H1 (cell line): ENCODE results near the gene PPP1R1A.

Experiments used
- BRCA1 ChIP-seq: IDR thresholded peaks from 2 replicates; pipeline ENCODE4 v1.6.1; 2012; ENCODE audit warnings: low read depth, low read length, improper control_type of control experiment
- CBX8 ChIP-seq: fragments of 300-800, 300-1000 bp; sonication (generic); IDR thresholded peaks from 2 replicates; pipeline ENCODE4 v1.7.1; 2016; ENCODE audit warnings: low read depth, low read length, borderline replicate concordance
- CHD2 ChIP-seq: IDR thresholded peaks from 2 replicates; pipeline ENCODE4 v1.6.1; 2012; ENCODE audit warnings: low read length, improper control_type of control experiment
- EP300 ChIP-seq, 2 experiments: IDR thresholded peaks; 1 replicate in 1 of 2; 2 replicates in 1 of 2; pipeline ENCODE4 v1.6.1; 2011 to 2012; ENCODE audit warnings: low read depth in 2 of 2, low read length in 2 of 2, mild to moderate bottlenecking in 2 of 2, borderline replicate concordance in 1 of 2, inconsistent platforms in 1 of 2, moderate library complexity in 1 of 2
- EZH2 ChIP-seq: fragments of 200-600 bp; sonication (generic); IDR thresholded peaks from 2 replicates; pipeline ENCODE4 v1.7.1; 2012; ENCODE audit warnings: low read depth, mild to moderate bottlenecking, moderate library complexity, low read length, inconsistent platforms; ENCODE audit not compliant: severe bottlenecking
- NANOG ChIP-seq: IDR thresholded peaks from 2 replicates; pipeline ENCODE4 v1.6.1; 2011; ENCODE audit warnings: low read length, low read depth, mild to moderate bottlenecking, inconsistent platforms; ENCODE audit not compliant: insufficient read depth, poor library complexity, severe bottlenecking
- POLR2AphosphoS5 ChIP-seq: IDR thresholded peaks from 2 replicates; pipeline ENCODE4 v1.6.1; 2011; ENCODE audit warnings: low read depth, low read length
- SIRT6 ChIP-seq: IDR thresholded peaks from one replicate; pipeline ENCODE4 v1.7.1; 2012; ENCODE audit warnings: low read length, inconsistent platforms
- SRF ChIP-seq: IDR thresholded peaks from 2 replicates; pipeline ENCODE4 v1.6.1; 2011; ENCODE audit warnings: mild to moderate bottlenecking, low read depth, low read length, moderate library complexity
- TAF1 ChIP-seq: IDR thresholded peaks from 2 replicates; pipeline ENCODE4 v1.6.1; 2011; ENCODE audit warnings: mild to moderate bottlenecking, low read depth, low read length
- TF ChIP-seq, protein P1 (sequence below): IDR thresholded peaks from 2 replicates; pipeline ENCODE4 v1.6.1; 2011; ENCODE audit warnings: low read length, improper control_type of control experiment
- TF ChIP-seq, protein P2 (sequence below), 3 experiments: IDR thresholded peaks; 1 replicate in 2 of 3; 2 replicates in 1 of 3; pipeline versions ENCODE4 v1.5.1 to v1.6.1; 2011; ENCODE audit warnings: low read length in 3 of 3, mild to moderate bottlenecking in 3 of 3, inconsistent platforms in 2 of 3, low read depth in 1 of 3, moderate library complexity in 1 of 3; ENCODE audit not compliant: insufficient read depth in 1 of 3; ENCODE audit errors: control extremely low read depth in 1 of 3

DNA sequence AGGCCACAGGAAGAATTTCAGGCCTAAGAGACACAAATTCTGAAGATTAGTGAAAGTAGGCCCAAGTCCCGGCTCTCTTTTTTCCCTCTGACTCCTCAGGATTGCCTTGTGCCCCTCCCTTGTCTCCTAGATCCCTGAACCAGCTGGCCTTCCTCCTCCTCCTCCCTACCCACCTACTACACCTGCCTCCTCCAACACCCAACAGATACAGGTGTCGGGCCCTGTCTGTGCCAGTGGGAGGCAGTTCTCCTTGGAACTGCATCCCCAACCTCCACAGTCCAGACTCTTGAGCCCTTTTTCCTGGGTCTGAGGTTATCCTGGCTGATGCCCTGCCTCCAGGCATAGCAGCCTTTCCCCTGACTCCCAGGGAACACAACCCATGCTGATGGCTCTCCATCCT lies 1.8 kb downstream of the PPP1R1A start:
- TF ChIP-seq, protein P1, sequence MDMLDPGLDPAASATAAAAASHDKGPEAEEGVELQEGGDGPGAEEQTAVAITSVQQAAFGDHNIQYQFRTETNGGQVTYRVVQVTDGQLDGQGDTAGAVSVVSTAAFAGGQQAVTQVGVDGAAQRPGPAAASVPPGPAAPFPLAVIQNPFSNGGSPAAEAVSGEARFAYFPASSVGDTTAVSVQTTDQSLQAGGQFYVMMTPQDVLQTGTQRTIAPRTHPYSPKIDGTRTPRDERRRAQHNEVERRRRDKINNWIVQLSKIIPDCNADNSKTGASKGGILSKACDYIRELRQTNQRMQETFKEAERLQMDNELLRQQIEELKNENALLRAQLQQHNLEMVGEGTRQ, result no peak
- TF ChIP-seq POLR2AphosphoS5, result no peak
- no peak for TF ChIP-seq NANOG
- TF ChIP-seq, protein P2, sequence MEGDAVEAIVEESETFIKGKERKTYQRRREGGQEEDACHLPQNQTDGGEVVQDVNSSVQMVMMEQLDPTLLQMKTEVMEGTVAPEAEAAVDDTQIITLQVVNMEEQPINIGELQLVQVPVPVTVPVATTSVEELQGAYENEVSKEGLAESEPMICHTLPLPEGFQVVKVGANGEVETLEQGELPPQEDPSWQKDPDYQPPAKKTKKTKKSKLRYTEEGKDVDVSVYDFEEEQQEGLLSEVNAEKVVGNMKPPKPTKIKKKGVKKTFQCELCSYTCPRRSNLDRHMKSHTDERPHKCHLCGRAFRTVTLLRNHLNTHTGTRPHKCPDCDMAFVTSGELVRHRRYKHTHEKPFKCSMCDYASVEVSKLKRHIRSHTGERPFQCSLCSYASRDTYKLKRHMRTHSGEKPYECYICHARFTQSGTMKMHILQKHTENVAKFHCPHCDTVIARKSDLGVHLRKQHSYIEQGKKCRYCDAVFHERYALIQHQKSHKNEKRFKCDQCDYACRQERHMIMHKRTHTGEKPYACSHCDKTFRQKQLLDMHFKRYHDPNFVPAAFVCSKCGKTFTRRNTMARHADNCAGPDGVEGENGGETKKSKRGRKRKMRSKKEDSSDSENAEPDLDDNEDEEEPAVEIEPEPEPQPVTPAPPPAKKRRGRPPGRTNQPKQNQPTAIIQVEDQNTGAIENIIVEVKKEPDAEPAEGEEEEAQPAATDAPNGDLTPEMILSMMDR (IDR thresholded peaks at IDR 0.05; ENCODE audit: control extremely low read depth in 1 of 3, insufficient read depth in 1 of 3, low read depth in 1 of 3, low read length in 3 of 3), result no peak
- no peak for TF ChIP-seq TAF1
- TF ChIP-seq CHD2, result no peak
- no peak for TF ChIP-seq SRF
- no peak for TF ChIP-seq SIRT6
- TF ChIP-seq EZH2, result no peak
- TF ChIP-seq CBX8, result no peak
- TF ChIP-seq BRCA1, result no peak
- no peak for TF ChIP-seq EP300 (IDR thresholded peaks at IDR 0.05; ENCODE audit: borderline replicate concordance in 1 of 2, low read depth in 2 of 2, low read length in 2 of 2)
